KMS-11 (cell line): ENCODE results near the gene RPS5.

Experiments used
- H2AFZ ChIP-seq: fragments of 200-600 bp; sonication (generic); 2 replicates; pipeline ENCODE4 v1.6.1; 2016; ENCODE audit warnings: antibody characterized with exemption, mixed run types, low read depth
- H3K27ac ChIP-seq: fragments of 200-600 bp; sonication (generic); 2 replicates; pipeline ENCODE4 v1.6.1; 2016; ENCODE audit warnings: mild to moderate bottlenecking, mixed run types
- H3K27me3 ChIP-seq: fragments of 200-600 bp; sonication (generic); 2 replicates; pipeline ENCODE4 v1.6.1; 2017; ENCODE audit warnings: mild to moderate bottlenecking, low read depth, mixed run types, moderate library complexity; ENCODE audit not compliant: insufficient read depth
- H3K36me3 ChIP-seq: fragments of 200-600 bp; sonication (generic); 2 replicates; pipeline ENCODE4 v1.6.1; 2017; ENCODE audit warnings: mild to moderate bottlenecking, mixed run types; ENCODE audit not compliant: insufficient read depth
- H3K4me1 ChIP-seq: fragments of 200-600 bp; sonication (generic); 2 replicates; pipeline ENCODE4 v1.6.1; 2016; ENCODE audit warnings: mild to moderate bottlenecking, low read depth, mixed run types; ENCODE audit not compliant: poor library complexity, severe bottlenecking
- H3K4me2 ChIP-seq: fragments of 200-600 bp; sonication (generic); 2 replicates; pipeline ENCODE4 v1.7.0; 2016; ENCODE audit warnings: mild to moderate bottlenecking, mixed run types
- H3K4me3 ChIP-seq: fragments of 200-600 bp; sonication (generic); IDR thresholded peaks from 2 replicates; pipeline ENCODE4 v1.6.1; 2017; ENCODE audit warnings: low read depth, low read length, mixed read lengths; ENCODE audit not compliant: insufficient read depth
- H3K79me2 ChIP-seq: fragments of 200-600 bp; sonication (generic); 2 replicates; pipeline ENCODE4 v1.6.1; 2016; ENCODE audit warnings: low read depth, mixed run types; ENCODE audit not compliant: insufficient read depth
- H3K9ac ChIP-seq: fragments of 200-600 bp; sonication (generic); 2 replicates; pipeline ENCODE4 v1.6.1; 2016; ENCODE audit warnings: mild to moderate bottlenecking, mixed run types
- H4K20me1 ChIP-seq: fragments of 200-600 bp; sonication (generic); 2 replicates; pipeline ENCODE4 v1.6.1; 2016; ENCODE audit warnings: mild to moderate bottlenecking, mixed run types; ENCODE audit not compliant: insufficient read depth
- CTCF ChIP-seq: fragments of 200-600 bp; sonication (generic); conservative IDR thresholded peaks from 2 replicates; pipeline ENCODE4 v1.6.1; 2017; ENCODE audit warnings: low read depth, mild to moderate bottlenecking, antibody characterized with exemption, low read length, moderate library complexity, mixed read lengths

Gene RPS5

GRCh38 chr19:58396691-58397532, 9.8 kb downstream of the RPS5 start:
- Histone ChIP-seq H2AFZ (no peak overlapping the region), H3K4me2 (no peak overlapping the region), H3K36me3 (peaks cover 9% of the 10 kb centered on the region; the same call in 1 of the 2 replicates), H3K9ac (no peak overlapping the region), H3K79me2 (peaks cover 6% of the 10 kb centered on the region; the same call in 1 of the 2 replicates), H3K27me3 (no peaks in the 10 kb centered on the region), H3K4me3 (no peak overlapping the region), H3K4me1 (peaks cover 11% of the 10 kb centered on the region), H3K27ac (no peak overlapping the region), H4K20me1 (no peaks in the 10 kb centered on the region)
- no peak for TF ChIP-seq CTCF

- TF ChIP-seq CTCF, result no peak
- H4K20me1 ChIP-seq, result no peaks in the 10 kb centered on the region
- H3K36me3 ChIP-seq, result peaks cover 5% of the 10 kb centered on the region; the same call in 1 of the 2 replicates
- H3K4me3 ChIP-seq, result no peak overlapping the region
- H3K27me3 ChIP-seq, result no peaks in the 10 kb centered on the region
- H2AFZ ChIP-seq, result no peak overlapping the region
- H3K27ac ChIP-seq, result no peak overlapping the region
- no peak overlapping the region for H3K9ac ChIP-seq
- no peaks in the 10 kb centered on the region for H3K79me2 ChIP-seq
- H3K4me1 ChIP-seq, result peaks cover 13% of the 10 kb centered on the region
- H3K4me2 ChIP-seq, result no peak overlapping the region
These were observed 10.5 kb downstream of the RPS5 start for GRCh38 chr19:58397533-58398037.

- Histone ChIP-seq H3K9ac (no peak overlapping the region), H3K4me3 (no peak overlapping the region), H3K27me3 (no peaks in the 10 kb centered on the region), H3K4me2 (no peak overlapping the region), H3K27ac (no peak overlapping the region), H2AFZ (no peak overlapping the region), H4K20me1 (no peaks in the 10 kb centered on the region), H3K79me2 (no peaks in the 10 kb centered on the region), H3K36me3 (peaks cover under 1% of the 10 kb centered on the region; the same call in 1 of the 2 replicates), H3K4me1 (peaks cover 13% of the 10 kb centered on the region)
- TF ChIP-seq CTCF, result no peak
These were observed 11.0 kb downstream of the RPS5 start for GRCh38 chr19:58398087-58398486.

GRCh38 chr19:58398545-58398944, 11.5 kb downstream of the RPS5 start:
- no peaks in the 10 kb centered on the region for H3K27me3 ChIP-seq
- no peak overlapping the region for H3K9ac ChIP-seq
- H2AFZ ChIP-seq, result no peak overlapping the region
- H3K4me3 ChIP-seq, result no peak overlapping the region
- no peak overlapping the region for H3K27ac ChIP-seq
- peaks cover 13% of the 10 kb centered on the region for H3K4me1 ChIP-seq
- no peak for TF ChIP-seq CTCF
- no peaks in the 10 kb centered on the region for H3K79me2 ChIP-seq
- no peak overlapping the region for H3K4me2 ChIP-seq
- no peaks in the 10 kb centered on the region for H3K36me3 ChIP-seq
- H4K20me1 ChIP-seq, result no peaks in the 10 kb centered on the region
